GM19035 (cell line): ENCODE results near the gene EMC10.

ENCODE experiments used
- ATAC-seq: cut with Tn5 transposase; IDR thresholded peaks from one replicate; pipeline ENCODE4 v1.9.1; 2021; ENCODE audit not compliant: unreplicated experiment

The EMC10 gene

DNA sequence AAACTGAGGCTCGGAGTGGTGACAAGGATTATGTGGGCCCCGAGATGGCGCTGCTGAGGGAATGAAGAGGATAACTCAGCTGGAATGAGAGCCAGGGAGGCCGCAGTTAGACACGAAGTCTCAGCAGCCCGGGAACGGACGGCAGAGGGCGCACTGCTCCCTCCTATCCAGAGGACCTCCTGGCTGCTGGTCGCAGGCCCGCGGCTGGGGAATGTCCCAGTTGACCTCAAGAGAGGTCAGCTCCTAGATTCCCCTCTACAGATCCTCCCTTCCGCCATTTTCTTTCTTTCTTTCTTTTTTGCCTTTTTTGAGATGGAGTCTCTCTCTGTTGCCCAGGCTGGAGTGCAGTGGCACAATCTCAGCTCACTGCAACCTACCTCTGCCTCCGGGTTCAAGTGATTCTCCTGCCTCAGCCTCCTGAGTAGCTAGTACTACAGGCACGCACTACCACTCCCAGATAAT lies 61.5 kb downstream of the EMC10 start:
- no peak for ATAC-seq
